ENCODE measurements around the gene GAPVD1. TPM values are rescaled to one million over a fixed set of nuclear protein-coding genes. Genes with fewer than 3 reads are reported as not detected.

The GAPVD1 gene
- total and polyA plus RNA-seq, 2 of the 8 experiments (the other 6 are each of a cell fraction or from before 2014, with no cell fraction given): 5.5 to 40.5 TPM

DNA sequence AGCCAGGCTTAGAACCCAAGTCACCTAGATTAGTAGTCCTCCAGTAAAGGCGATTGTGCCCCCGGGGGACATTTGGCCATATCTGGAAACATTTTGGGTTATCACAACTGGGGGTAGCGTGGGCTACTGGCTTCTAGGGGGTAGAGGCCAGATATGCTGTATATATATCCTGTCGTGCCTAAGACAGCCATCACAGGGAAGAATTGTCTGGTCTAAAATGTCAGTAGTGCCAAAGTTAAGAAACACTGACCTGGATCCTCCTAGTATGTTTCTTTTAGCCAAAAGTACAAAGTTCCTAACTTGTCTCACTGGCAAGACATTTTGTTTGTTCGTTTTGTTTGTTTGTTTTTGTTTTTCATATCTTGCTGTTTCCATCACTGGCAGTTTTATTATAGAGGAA lies 47.4 kb upstream of the GAPVD1 start:
- H3K79me2 ChIP-seq (ENCODE audit: control insufficient read depth in 1 of 2, insufficient read depth in 2 of 2, low read length in 2 of 2): no peaks in the 10 kb centered on the region
- H3K9ac ChIP-seq (replicated peaks in 1 of 4; ENCODE audit: extremely low read depth in 1 of 4, low read depth in 3 of 4, low read length in 3 of 4): no peak overlapping the region
- no peak overlapping the region for H3K4me3 ChIP-seq (ENCODE audit: extremely low read depth in 1 of 4, insufficient read depth in 2 of 4, low read depth in 3 of 4, low read length in 4 of 4)
- no peak overlapping the region for H3K4ac ChIP-seq (replicated peaks; ENCODE audit: insufficient read length, low read depth, low read length)
- H4K5ac ChIP-seq (ENCODE audit: insufficient read length, low read depth, low read length): no peak overlapping the region
- no peak overlapping the region for H2BK15ac ChIP-seq (ENCODE audit: low read length)
- peak overlapping the region; percentile 57; the same call in 1 of the 2 replicates for H4K8ac ChIP-seq (ENCODE audit: extremely low read depth, insufficient read depth, low read length)
- no peaks in the 10 kb centered on the region for H3K9me3 ChIP-seq (ENCODE audit: insufficient read depth in 2 of 2, low read depth in 1 of 2, low read length in 1 of 2)
- ChIA-PET CTCF (ENCODE audit: partially characterized antibody) (no interaction called here), POLR2A (ENCODE audit: partially characterized antibody) (no interaction called here)
- no peak overlapping the region for H3K23ac ChIP-seq (ENCODE audit: insufficient read length)
- no peak overlapping the region for H2BK20ac ChIP-seq (ENCODE audit: low read length)
- no peak overlapping the region for H4K91ac ChIP-seq (replicated peaks; ENCODE audit: insufficient read length, low read length)
- TF ChIP-seq POLR2A (IDR thresholded peaks at IDR 0.05; ENCODE audit: control extremely low read depth in 1 of 2, low read depth in 2 of 2, low read length in 2 of 2): no peak
- DNase-seq (ENCODE audit: low read depth in 1 of 2, low spot score in 2 of 2) (no peak), FAIRE-seq (no peak)
- no peaks in the 10 kb centered on the region for H3K4me1 ChIP-seq (replicated peaks in 1 of 4; ENCODE audit: control insufficient read depth in 3 of 4, insufficient read depth in 4 of 4, low read length in 3 of 4)
- H2BK5ac ChIP-seq (ENCODE audit: low read depth, low read length): no peak overlapping the region
- H2BK12ac ChIP-seq (ENCODE audit: low read depth, low read length): no peak overlapping the region
- H4K20me1 ChIP-seq (replicated peaks in 1 of 2; ENCODE audit: control insufficient read depth in 1 of 2, insufficient read depth in 2 of 2, low read length in 2 of 2): peaks cover 0 to 1% of the 10 kb centered on the region in 2 experiments
- no peak overlapping the region for H3K56ac ChIP-seq (replicated peaks; ENCODE audit: insufficient read length, low read depth, low read length)
- peaks cover 2 to 12% (median 9%) of the 10 kb centered on the region in 4 experiments; a peak in 6 of 8 replicates for H3K36me3 ChIP-seq (ENCODE audit: control insufficient read depth in 2 of 4, insufficient read depth in 4 of 4, low read length in 3 of 4)
- no peaks in the 10 kb centered on the region for H3K23me2 ChIP-seq (ENCODE audit: low read depth, low read length)
- H2AK5ac ChIP-seq (ENCODE audit: low read depth, low read length): no peak overlapping the region
- H2AFZ ChIP-seq (ENCODE audit: low read length): no peak overlapping the region
- no peak overlapping the region for H3K27ac ChIP-seq (ENCODE audit: low read depth, low read length)
- 93% methylated on average over 5 of the region's 5 CpGs; no CpG with 5 or more reads in 1 of the 2 experiments for WGBS, 2 experiments (ENCODE audit: extremely low coverage in 1 of 2, insufficient coverage in 1 of 2, insufficient read length in 1 of 2, insufficient replicate concordance in 2 of 2, low coverage in 1 of 2, low lambda C conversion rate in 2 of 2, missing lambda C conversion rate in 1 of 2)
- H3K4me2 ChIP-seq (ENCODE audit: insufficient read depth in 1 of 2, low read depth in 2 of 2, low read length in 2 of 2): no peak overlapping the region
- H3K79me1 ChIP-seq (ENCODE audit: low read depth, low read length): no peaks in the 10 kb centered on the region
- no peak overlapping the region for H3K18ac ChIP-seq (ENCODE audit: extremely low read depth, low read length)
- H3K14ac ChIP-seq (ENCODE audit: insufficient read length): no peak overlapping the region
- no peak overlapping the region for H2BK120ac ChIP-seq (replicated peaks; ENCODE audit: low read depth, low read length)
- H3K27me3 ChIP-seq (replicated peaks in 1 of 4; ENCODE audit: control insufficient read depth in 3 of 4, extremely low read depth in 1 of 4, insufficient read depth in 3 of 4, low read length in 3 of 4): no peaks in the 10 kb centered on the region
